Trophoblast cell (in vitro differentiated cells and primary cell): ENCODE data around the gene TTC17.

Experiments
- DNase-seq, 2 donors: peaks; one replicate each; pipeline ENCODE4 v3.0.0-alpha.2; 2016
- H2AFZ ChIP-seq: 2 replicates; pipeline ENCODE4 v1.6.1; 2013; ENCODE audit warnings: low read length, moderate library complexity, mild to moderate bottlenecking; ENCODE audit not compliant: insufficient read depth, poor library complexity
- H2AK5ac ChIP-seq: 2 replicates; pipeline ENCODE4 v1.6.1; 2013; ENCODE audit warnings: mild to moderate bottlenecking, low read length
- H2BK120ac ChIP-seq: 2 replicates; pipeline ENCODE4 v1.6.1; 2013; ENCODE audit warnings: low read length, mild to moderate bottlenecking, moderate library complexity; ENCODE audit not compliant: insufficient read depth, poor library complexity
- H2BK12ac ChIP-seq: 2 replicates; pipeline ENCODE4 v1.6.1; 2013; ENCODE audit warnings: mild to moderate bottlenecking, low read length, moderate library complexity
- H2BK5ac ChIP-seq: 2 replicates; pipeline ENCODE4 v1.6.1; 2013; ENCODE audit warnings: low read length, low read depth, moderate library complexity, mild to moderate bottlenecking; ENCODE audit not compliant: poor library complexity
- H3K14ac ChIP-seq: 2 replicates; pipeline ENCODE4 v1.6.1; 2013; ENCODE audit warnings: mild to moderate bottlenecking, low read length
- H3K18ac ChIP-seq: 2 replicates; pipeline ENCODE4 v1.6.1; 2013; ENCODE audit warnings: mild to moderate bottlenecking, low read length
- H3K23ac ChIP-seq: 2 replicates; pipeline ENCODE4 v1.6.1; 2013; ENCODE audit warnings: low read length
- H3K27ac ChIP-seq: 2 replicates; pipeline ENCODE4 v1.5.1; 2013; ENCODE audit warnings: low read depth, mild to moderate bottlenecking, inconsistent platforms, low read length, moderate library complexity
- H3K27me3 ChIP-seq: 2 replicates; pipeline ENCODE4 v1.6.1; 2013; ENCODE audit warnings: inconsistent platforms, mild to moderate bottlenecking, low read length, moderate library complexity; ENCODE audit not compliant: insufficient read depth
- H3K36me3 ChIP-seq, 2 experiments: 1 replicate in 1 of 2; 2 replicates in 1 of 2; pipeline ENCODE4 v1.6.1; 2013; ENCODE audit warnings: low read length in 2 of 2, mild to moderate bottlenecking in 2 of 2, moderate library complexity in 1 of 2; ENCODE audit not compliant: insufficient read depth in 2 of 2, control insufficient read depth in 1 of 2
- H3K4ac ChIP-seq: 2 replicates; pipeline ENCODE4 v1.6.1; 2013; ENCODE audit warnings: low read depth, mild to moderate bottlenecking, low read length, moderate library complexity
- H3K4me1 ChIP-seq, 2 experiments: 1 replicate in 1 of 2; 2 replicates in 1 of 2; pipeline ENCODE4 v1.6.1; 2013; ENCODE audit warnings: low read length in 2 of 2, mild to moderate bottlenecking in 2 of 2, moderate library complexity in 1 of 2; ENCODE audit not compliant: insufficient read depth in 2 of 2, control insufficient read depth in 1 of 2
- H3K4me2 ChIP-seq: 2 replicates; pipeline ENCODE4 v1.6.1; 2013; ENCODE audit warnings: inconsistent platforms, mild to moderate bottlenecking, low read length, moderate library complexity
- H3K4me3 ChIP-seq: 2 replicates; pipeline ENCODE4 v1.5.1; 2013; ENCODE audit warnings: mild to moderate bottlenecking, low read depth, low read length, inconsistent platforms
- H3K79me1 ChIP-seq: one replicate; pipeline ENCODE4 v1.6.1; 2013; ENCODE audit warnings: low read length
- H3K79me2 ChIP-seq: 2 replicates; pipeline ENCODE4 v1.6.1; 2013; ENCODE audit warnings: low read length, mild to moderate bottlenecking; ENCODE audit not compliant: control insufficient read depth, insufficient read depth, poor library complexity
- H3K9ac ChIP-seq: 2 replicates; pipeline ENCODE4 v1.6.1; 2013; ENCODE audit warnings: mild to moderate bottlenecking, low read length
- H3K9me3 ChIP-seq: 2 replicates; pipeline ENCODE4 v1.6.1; 2013; ENCODE audit warnings: low read depth, mild to moderate bottlenecking, control low read depth, inconsistent platforms, low read length; ENCODE audit not compliant: insufficient read depth
- H4K12ac ChIP-seq: 2 replicates; pipeline ENCODE4 v1.6.1; 2013; ENCODE audit warnings: low read depth, mild to moderate bottlenecking, low read length, moderate library complexity
- H4K8ac ChIP-seq: 2 replicates; pipeline ENCODE4 v1.6.1; 2013; ENCODE audit warnings: low read depth, mild to moderate bottlenecking, low read length, moderate library complexity
- H4K91ac ChIP-seq: one replicate; pipeline ENCODE4 v1.6.1; 2013; ENCODE audit warnings: low read depth, mild to moderate bottlenecking, low read length, moderate library complexity
- WGBS: extraction: QIAGEN DNeasy Blood & Tissue Kit; methylation state at CpG from one replicate; pipeline ENCODE4 v1.1.7; 2013; ENCODE audit warnings: missing lambda C conversion rate; ENCODE audit not compliant: insufficient read length, insufficient coverage; ENCODE audit errors: extremely low coverage; 5-methylcytosine and 5-hydroxymethylcytosine counted together

TTC17 gene

GRCh38 chr11:43382614-43383013 lies 23.9 kb downstream of the TTC17 start:
- Histone ChIP-seq H3K4ac (no peak overlapping the region), H4K12ac (no peak overlapping the region), H3K4me1 (no peaks in the 10 kb centered on the region), H3K9me3 (no peaks in the 10 kb centered on the region), H3K27ac (no peak overlapping the region), H2BK12ac (no peak overlapping the region), H3K14ac (no peak overlapping the region), H3K23ac (no peak overlapping the region), H3K36me3 (peaks cover 0 to 5% of the 10 kb centered on the region in 2 experiments), H2BK120ac (no peak overlapping the region), H3K4me2 (no peak overlapping the region), H3K4me3 (no peak overlapping the region), H4K8ac (no peak overlapping the region), H4K91ac (no peak overlapping the region), H3K9ac (no peak overlapping the region), H3K27me3 (no peaks in the 10 kb centered on the region), H3K79me1 (no peaks in the 10 kb centered on the region), H2AK5ac (no peak overlapping the region), H2AFZ (no peak overlapping the region), H2BK5ac (no peak overlapping the region), H3K18ac (no peak overlapping the region), H3K79me2 (no peaks in the 10 kb centered on the region)
- no CpG with 5 or more reads among the region's 1 CpG for WGBS
- no peak for DNase-seq

GRCh38 chr11:43384393-43384792 lies 25.7 kb downstream of the TTC17 start:
- Histone ChIP-seq H3K4me3 (no peak overlapping the region), H3K14ac (no peak overlapping the region), H2AK5ac (no peak overlapping the region), H3K79me1 (no peaks in the 10 kb centered on the region), H3K79me2 (no peaks in the 10 kb centered on the region), H3K36me3 (peaks cover 0 to 5% of the 10 kb centered on the region in 2 experiments), H3K9me3 (no peaks in the 10 kb centered on the region), H4K12ac (no peak overlapping the region), H2BK12ac (no peak overlapping the region), H3K4me2 (no peak overlapping the region), H3K18ac (no peak overlapping the region), H2BK120ac (no peak overlapping the region), H4K91ac (no peak overlapping the region), H3K4ac (no peak overlapping the region), H3K27me3 (no peaks in the 10 kb centered on the region), H4K8ac (no peak overlapping the region), H3K9ac (no peak overlapping the region), H3K27ac (no peak overlapping the region), H3K23ac (no peak overlapping the region), H3K4me1 (no peaks in the 10 kb centered on the region), H2AFZ (no peak overlapping the region), H2BK5ac (no peak overlapping the region)
- DNase-seq: no peak
- no CpG with 5 or more reads among the region's 5 CpGs for WGBS

GRCh38 chr11:43392713-43393112 lies 34.0 kb downstream of the TTC17 start:
- peaks cover 0 to 2% of the 10 kb centered on the region in 2 experiments for H3K4me1 ChIP-seq
- no peak overlapping the region for H3K18ac ChIP-seq
- no peak overlapping the region for H4K12ac ChIP-seq
- no peak overlapping the region for H3K9ac ChIP-seq
- no peaks in the 10 kb centered on the region for H3K79me2 ChIP-seq
- no peak overlapping the region for H3K27ac ChIP-seq
- no peak overlapping the region for H4K91ac ChIP-seq
- H2AFZ ChIP-seq: no peak overlapping the region
- no peak overlapping the region for H3K4me2 ChIP-seq
- no peak overlapping the region for H3K4ac ChIP-seq
- WGBS: no CpG with 5 or more reads among the region's 5 CpGs
- no peak overlapping the region for H3K14ac ChIP-seq
- no peak overlapping the region for H3K23ac ChIP-seq
- no peaks in the 10 kb centered on the region for H3K27me3 ChIP-seq
- H2BK12ac ChIP-seq: no peak overlapping the region
- H2BK120ac ChIP-seq: no peak overlapping the region
- no peak overlapping the region for H3K4me3 ChIP-seq
- H3K9me3 ChIP-seq: no peaks in the 10 kb centered on the region
- no peaks in the 10 kb centered on the region for H3K79me1 ChIP-seq
- H2BK5ac ChIP-seq: no peak overlapping the region
- H4K8ac ChIP-seq: no peak overlapping the region
- DNase-seq: no peak
- H3K36me3 ChIP-seq: peaks cover 9 to 19% of the 10 kb centered on the region in 2 experiments
- no peak overlapping the region for H2AK5ac ChIP-seq

- Histone ChIP-seq H3K23ac (no peak overlapping the region), H3K27ac (no peak overlapping the region), H4K12ac (no peak overlapping the region), H3K36me3 (peaks cover 9 to 22% of the 10 kb centered on the region in 2 experiments), H3K9ac (no peak overlapping the region), H3K4me1 (peaks cover 0 to 2% of the 10 kb centered on the region in 2 experiments), H3K14ac (no peak overlapping the region), H3K9me3 (no peaks in the 10 kb centered on the region), H4K8ac (no peak overlapping the region), H3K18ac (no peak overlapping the region), H4K91ac (no peak overlapping the region), H2AK5ac (no peak overlapping the region), H3K79me1 (no peaks in the 10 kb centered on the region), H2BK5ac (no peak overlapping the region), H3K4me3 (no peak overlapping the region), H3K27me3 (no peaks in the 10 kb centered on the region), H3K4me2 (no peak overlapping the region), H3K79me2 (no peaks in the 10 kb centered on the region), H2AFZ (no peak overlapping the region), H3K4ac (no peak overlapping the region), H2BK12ac (no peak overlapping the region), H2BK120ac (no peak overlapping the region)
- no peak for DNase-seq
- no CpG with 5 or more reads among the region's 2 CpGs for WGBS
Measured at GRCh38 chr11:43393765-43394355, 35.1 kb downstream of the TTC17 start.
